Stomach (tissue), 4 donors: ENCODE results near the gene NR1H4.

Source experiments
- EP300 ChIP-seq: sonication (generic); formaldehyde crosslinking; IDR thresholded peaks from one replicate; pipeline ENCODE4 v1.6.1; 2017; ENCODE audit warnings: antibody characterized with exemption
- POLR2A ChIP-seq, 4 donors: fragments of 450-650 bp; IDR thresholded peaks; one replicate each; pipeline ENCODE4 v1.6.1; 2016; ENCODE audit warnings: antibody characterized with exemption in 4 of 4, control low read depth in 2 of 4, mild to moderate bottlenecking in 1 of 4, moderate library complexity in 1 of 4
- POLR2AphosphoS5 ChIP-seq, 3 donors: sonication (generic); formaldehyde crosslinking; IDR thresholded peaks; one replicate each; pipeline ENCODE4 v1.6.1; 2016; ENCODE audit warnings: antibody characterized with exemption in 3 of 3
- TF ChIP-seq, protein P1 (sequence below), 7 experiments: fragments of 450-650 bp in 4 of 7; fragments of 200-600 bp in 3 of 7; sonication (generic) in 3 of 7; IDR thresholded peaks; one replicate each; pipeline ENCODE4 v1.5.1; 2016 to 2019; ENCODE audit warnings: antibody characterized with exemption in 7 of 7, control low read depth in 2 of 7, mild to moderate bottlenecking in 1 of 7

DNA sequence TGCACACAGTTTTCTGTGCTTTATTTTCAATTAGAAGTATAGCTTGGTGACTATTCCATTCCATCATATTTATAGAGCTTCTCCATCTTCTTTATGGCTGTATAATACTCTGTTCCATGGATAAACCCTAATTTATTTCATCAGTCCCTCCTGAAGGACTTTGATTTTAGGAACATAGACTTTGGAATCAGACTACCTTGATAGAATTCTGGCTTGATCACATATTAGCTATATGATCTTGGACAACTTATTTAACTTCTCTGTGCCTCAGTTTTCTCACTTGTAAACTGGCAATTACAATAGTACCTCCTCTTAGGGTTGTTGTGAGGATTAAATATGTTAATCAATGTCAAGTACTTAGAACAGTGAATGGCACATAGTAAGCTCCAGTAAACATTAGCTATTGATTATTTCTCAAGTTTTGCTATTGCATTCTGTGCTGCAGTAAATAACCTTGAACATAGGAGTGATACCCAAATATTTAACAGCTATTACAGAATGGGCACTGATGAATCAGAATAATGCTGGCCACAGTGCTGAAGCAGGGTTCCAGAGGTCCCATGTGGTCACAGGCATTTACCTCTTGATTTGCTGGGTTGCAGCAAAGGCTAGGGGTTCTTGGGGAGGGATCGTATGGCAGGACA, 12.2 kb upstream of the NR1H4 start:
- TF ChIP-seq, protein P1, sequence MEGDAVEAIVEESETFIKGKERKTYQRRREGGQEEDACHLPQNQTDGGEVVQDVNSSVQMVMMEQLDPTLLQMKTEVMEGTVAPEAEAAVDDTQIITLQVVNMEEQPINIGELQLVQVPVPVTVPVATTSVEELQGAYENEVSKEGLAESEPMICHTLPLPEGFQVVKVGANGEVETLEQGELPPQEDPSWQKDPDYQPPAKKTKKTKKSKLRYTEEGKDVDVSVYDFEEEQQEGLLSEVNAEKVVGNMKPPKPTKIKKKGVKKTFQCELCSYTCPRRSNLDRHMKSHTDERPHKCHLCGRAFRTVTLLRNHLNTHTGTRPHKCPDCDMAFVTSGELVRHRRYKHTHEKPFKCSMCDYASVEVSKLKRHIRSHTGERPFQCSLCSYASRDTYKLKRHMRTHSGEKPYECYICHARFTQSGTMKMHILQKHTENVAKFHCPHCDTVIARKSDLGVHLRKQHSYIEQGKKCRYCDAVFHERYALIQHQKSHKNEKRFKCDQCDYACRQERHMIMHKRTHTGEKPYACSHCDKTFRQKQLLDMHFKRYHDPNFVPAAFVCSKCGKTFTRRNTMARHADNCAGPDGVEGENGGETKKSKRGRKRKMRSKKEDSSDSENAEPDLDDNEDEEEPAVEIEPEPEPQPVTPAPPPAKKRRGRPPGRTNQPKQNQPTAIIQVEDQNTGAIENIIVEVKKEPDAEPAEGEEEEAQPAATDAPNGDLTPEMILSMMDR (IDR thresholded peaks at IDR 0.05): no peak
- TF ChIP-seq POLR2A (IDR thresholded peaks at IDR 0.05): no peak
- no peak for TF ChIP-seq EP300
- TF ChIP-seq POLR2AphosphoS5 (IDR thresholded peaks at IDR 0.05): no peak
